Hypothalamus (tissue), 51 donors: ENCODE data around the gene TSFM.

Experiments
- DNase-seq, 51 donors: peaks; one replicate each; lab custom pipeline; 2025; lab: John Stamatoyannopoulos, UW

Gene TSFM

DNA sequence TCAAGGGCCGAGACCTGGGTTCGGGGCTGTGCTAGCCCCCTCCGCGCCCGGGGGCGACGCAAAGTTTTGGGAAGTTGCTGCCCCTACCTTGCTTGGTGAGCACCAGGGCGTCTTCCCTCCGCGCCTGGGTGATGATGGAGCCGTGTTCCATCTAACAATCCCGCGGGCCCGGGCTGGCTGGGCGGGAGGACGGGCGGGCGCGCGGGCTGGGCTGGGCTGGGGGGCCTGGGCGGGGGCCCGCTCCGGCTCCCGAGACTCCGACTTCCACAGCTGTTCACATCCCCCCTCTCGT, 63.6 kb downstream of the TSFM start:
- DNase-seq, result no peak

DNA sequence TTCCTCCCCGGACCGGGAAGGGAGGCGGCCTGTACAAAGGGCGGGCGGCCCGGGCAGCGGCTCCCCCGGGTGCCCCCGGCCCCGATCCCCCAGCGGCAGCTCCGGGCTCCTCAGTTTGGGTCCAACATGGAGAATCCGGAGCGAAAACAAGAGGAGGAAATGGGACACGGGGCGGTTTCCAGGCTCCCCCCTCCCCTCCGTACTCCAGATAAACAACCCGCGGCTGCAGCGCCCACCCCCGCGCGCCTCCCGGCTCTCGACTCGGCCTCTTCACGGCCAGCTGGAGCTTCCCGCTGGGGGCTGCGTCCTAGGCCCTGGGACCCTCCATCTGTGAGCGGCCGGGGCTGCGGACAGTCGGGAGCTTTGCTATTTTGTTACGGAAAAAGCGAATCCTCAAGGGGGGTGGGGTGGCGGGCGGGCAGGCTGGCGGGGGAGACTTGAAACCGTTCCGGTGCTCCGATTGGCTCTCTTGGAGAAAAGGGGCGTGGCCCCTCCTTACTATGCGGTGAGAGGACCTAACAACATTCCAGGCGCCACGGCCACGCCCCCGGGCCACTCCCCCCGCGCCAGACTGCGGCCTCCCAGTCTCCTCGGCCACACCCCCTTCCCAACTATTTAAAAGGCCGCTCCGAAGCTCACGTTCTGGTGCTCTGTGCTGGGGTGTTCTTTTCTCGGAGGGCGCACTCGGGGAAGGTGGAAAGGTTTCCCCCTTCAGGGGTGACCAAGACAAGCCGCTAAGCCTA, 64.2 kb downstream of the TSFM start, which contains the start of gene CTDSP2:
Gene CTDSP2 (minus strand): TSS at position 153 of the 743 bp plus-strand sequence. CDS start 294 bp downstream, outside the sequence.
- peak; percentile 85 to 100 (median 98) for DNase-seq
